Measurements from ENCODE around the gene RIOX2.
"Not testable (repeated sequence)": the region's sequence is repeated elsewhere in the genome, so short reads cannot be mapped to it uniquely, and the experiment has no call there.

The RIOX2 gene

DNA sequence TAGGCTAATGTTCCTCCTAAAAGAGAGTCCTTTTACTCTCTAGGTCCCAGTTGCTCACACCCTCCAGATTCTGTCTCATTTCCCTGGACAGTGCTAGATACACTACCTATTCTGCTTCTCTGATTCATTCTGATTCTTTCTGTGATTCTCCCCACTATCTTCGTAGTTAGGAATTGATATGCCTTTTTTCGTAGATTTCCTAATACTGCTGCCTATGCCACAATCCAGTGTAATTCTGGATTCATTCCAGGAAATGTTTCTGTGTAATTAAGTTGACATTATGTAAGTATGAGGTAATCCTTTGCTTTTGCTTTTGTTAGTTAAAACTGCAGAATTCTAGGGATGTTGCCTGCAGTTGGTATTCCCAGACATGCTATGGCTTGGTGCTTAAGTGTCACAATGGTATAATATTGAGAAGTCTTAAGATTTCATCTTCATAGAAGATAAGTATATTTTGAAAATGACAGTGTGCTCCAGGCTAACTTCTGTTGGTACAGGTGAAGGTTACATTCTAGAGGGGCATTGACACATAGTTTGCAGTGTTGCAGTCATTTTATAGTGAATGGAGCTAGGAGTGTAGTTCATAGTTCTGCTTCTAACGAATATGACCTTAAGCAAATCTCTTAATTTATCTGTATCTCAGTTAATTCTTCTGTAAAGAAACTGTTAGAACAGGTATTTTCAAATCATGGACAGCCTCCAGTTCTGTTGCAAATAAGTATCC lies 54.3 kb downstream of the RIOX2 start:
- intact Hi-C loops (cut with DNase I) = no loop called here
- no peak for DNase-seq

DNA sequence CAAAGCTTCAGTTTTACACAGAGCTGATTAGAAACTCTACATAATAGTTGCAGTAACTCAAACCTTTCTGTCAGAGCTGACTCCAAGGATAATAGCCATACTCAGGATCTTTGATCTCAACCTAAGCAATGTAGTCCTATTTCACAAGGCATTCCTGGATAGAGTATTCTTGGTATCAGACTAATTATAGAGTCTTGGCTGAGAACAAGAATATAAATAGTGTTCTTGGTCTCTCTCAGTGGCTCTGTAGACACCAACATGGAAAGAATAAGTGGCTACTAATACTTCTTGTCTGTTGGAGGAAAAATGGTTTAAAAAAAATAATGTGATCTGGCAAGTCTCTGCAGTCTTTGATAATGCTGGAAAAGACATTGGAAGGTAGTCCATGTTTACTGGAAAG lies 55.7 kb downstream of the RIOX2 start:
- intact Hi-C loops (cut with DNase I) = no loop called here
- DNase-seq = no peak

DNA sequence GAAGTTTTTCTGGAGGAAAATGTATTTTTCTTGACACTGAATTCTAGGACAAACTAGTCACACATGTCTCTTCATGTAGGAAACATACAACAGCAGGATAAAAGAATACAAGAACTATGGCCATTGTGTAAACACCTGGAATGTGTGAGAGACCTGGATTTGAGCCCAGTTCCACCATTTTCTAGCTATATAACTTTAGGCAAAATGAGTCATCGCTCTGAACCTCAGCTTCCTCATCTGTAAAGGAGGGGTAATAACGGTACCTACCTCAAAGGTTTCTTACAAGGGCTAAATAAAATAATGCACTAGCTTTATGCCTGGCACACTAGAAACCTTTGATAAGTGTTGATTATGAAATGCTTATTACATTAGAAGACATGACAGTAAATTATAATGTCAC lies 57.8 kb downstream of the RIOX2 start:
- intact Hi-C loops (cut with DNase I) = no loop called here
- DNase-seq = no peak

- intact Hi-C loops (cut with DNase I) = no loop called here
- no peak for DNase-seq
Measured at GRCh38 chr3:97911459-97911858, 60.8 kb downstream of the RIOX2 start.

DNA sequence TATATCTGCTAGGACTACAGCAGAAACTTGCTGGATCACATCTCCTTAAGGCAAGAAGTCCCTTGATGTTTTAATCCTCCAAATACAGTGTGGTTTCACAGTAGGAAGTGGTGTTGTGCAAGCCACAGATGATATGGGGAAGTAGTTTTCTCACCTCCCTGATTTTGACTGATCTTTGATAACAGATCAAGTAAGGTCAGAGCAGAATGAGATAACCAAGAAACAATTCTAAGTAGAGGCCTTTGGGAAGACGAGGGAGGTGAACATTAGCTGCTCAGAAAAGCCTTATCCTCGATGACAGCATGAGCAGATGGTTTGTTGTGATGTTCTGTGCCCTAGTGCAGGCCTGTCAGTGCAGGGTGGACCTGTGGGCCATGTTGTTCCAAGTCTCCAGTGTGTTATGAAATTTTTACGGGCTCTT lies 61.3 kb downstream of the RIOX2 start:
- DNase-seq = no peak
- intact Hi-C loops (cut with DNase I) = no loop called here

DNA sequence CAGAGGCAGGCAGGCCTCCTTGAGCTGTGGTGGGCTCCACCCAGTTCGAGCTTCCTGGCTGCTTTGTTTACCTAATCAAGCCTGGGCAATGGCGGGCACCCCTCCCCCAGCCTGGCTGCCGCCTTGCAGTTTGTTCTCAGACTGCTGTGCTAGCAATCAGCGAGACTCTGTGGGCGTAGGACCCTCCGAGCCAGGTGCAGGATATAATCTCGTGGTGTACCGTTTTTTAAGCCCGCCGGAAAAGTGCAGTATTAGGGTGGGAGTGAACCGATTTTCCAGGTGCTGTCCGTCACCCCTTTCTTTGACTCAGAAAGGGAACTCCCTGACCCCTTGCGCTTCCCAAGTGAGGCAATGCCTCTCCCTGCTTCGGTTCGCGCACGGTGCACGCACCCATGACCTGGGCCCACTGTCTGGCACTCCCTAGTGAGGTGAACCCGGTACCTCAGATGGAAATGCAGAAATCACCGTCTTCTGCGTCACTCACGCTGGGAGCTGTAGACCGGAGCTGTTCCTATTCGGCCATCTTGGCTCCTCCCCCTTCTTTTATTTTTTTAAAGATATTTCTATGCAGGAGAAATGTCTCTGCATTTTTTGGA lies 61.9 kb downstream of the RIOX2 start:
- intact Hi-C loops (cut with DNase I) = not testable (repeated sequence)
- peak in 2 of 10 donors; percentile 69 to 72 for DNase-seq

GRCh38 chr3:97909830-97910229 lies 62.4 kb downstream of the RIOX2 start:
- DNase-seq; intact Hi-C loops (cut with DNase I): not testable (repeated sequence)

DNA sequence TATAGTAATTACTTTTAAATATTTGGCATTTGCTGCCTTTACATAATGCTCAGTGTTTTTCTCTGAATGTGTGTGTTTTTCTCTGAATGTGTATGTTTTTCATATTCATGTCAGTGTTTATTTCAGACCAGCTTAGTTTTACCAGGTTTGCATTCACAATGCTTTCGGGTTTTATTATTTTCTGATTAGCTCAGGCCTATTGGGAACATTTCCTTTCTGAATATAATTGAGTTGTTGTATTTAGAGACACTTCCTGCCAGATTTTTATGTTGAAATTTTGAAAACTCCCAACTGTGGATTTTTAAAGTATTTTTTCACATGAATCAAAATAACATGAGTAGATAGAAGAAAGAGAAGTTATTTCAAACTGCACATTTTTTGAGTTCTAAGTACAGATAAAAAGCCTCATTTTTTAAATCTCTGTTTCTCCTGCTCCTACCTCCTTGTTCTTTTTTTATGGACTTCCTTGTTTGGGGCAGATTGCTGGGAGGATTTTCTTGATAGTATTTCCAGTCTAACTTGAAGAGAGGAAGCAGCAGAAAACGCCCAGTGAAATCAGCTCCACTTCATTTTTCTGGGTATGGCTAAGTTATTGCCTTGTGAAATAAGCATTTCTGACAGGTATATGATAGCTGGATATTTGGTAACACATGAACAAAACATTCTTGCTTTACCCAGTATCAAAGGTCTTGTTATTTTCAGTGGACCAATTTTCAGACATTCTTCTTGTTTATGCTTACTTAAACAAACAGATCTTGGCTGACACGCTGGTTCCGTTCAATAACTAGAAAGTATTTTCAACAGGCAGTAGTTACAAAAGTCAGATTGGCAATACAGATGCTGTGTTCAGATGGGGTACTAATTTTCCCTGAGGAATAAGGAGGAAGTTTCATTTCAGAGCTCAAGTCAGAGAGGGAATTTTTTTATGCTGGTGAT lies 70.7 kb downstream of the RIOX2 start:
- no peak for DNase-seq
- intact Hi-C loops (cut with DNase I) = no loop called here

GRCh38 chr3:97899331-97899730 lies 72.9 kb downstream of the RIOX2 start:
- intact Hi-C loops (cut with DNase I) = no loop called here
- no peak for DNase-seq

DNA sequence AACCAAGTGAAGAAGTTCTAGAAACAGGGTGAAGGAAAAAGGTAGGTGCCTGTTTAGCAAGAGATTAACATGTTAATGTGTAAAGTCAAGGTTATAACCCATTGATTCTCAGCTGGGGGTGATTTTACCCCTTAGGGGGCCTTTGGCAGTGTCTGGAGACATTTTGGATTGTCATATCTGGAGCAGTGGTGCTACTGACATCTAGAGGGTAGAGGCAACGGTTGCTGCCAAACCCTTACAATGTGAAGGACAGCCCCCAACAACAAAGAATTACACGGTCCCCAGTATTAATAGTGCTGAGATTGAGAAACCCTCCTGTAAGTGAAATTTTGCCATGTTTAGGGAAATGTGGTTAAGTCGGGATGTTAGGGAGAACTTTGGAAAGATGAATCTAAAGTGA lies 75.7 kb downstream of the RIOX2 start:
- DNase-seq = no peak
- intact Hi-C loops (cut with DNase I) = no loop called here

GRCh38 chr3:97896129-97896528 lies 76.1 kb downstream of the RIOX2 start:
- intact Hi-C loops (cut with DNase I) = no loop called here
- DNase-seq = no peak

DNA sequence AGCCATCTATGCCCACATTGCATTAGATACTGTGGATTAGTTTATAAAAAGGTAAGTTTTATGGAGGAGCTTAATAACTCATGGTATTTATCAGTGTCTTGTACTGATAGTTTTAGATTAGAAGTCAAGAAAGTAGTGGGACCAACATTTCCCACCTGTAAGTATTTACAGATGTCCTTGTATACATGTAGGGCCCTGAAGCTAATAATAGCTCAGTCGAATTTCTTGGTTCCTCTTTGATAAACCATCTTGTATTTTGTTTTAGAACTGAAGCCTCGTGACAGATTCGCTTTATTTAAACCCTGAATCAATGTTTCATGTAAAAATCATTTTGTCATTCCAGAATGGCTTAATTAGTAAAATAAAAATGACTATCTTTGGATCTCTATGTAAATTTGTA lies 77.0 kb downstream of the RIOX2 start:
- intact Hi-C loops (cut with DNase I) = no loop called here
- DNase-seq = no peak

GRCh38 chr3:97892852-97893251 lies 79.4 kb downstream of the RIOX2 start:
- intact Hi-C loops (cut with DNase I) = no loop called here

More at GRCh38 chr3:97892852-97893251, 79.4 kb downstream of the RIOX2 start:
- no peak for DNase-seq

Data from posterior cingulate gyrus (tissue), 11 donors.